Measurements from ENCODE around the gene CPT1C. TPM values are rescaled to one million over a fixed set of nuclear protein-coding genes. Genes with fewer than 3 reads are reported as not detected.

CPT1C gene
- total and polyA plus RNA-seq, 2 donors (not counting 1 experiment from before 2014, with no cell fraction given): 0.30 to 1.7 TPM

DNA sequence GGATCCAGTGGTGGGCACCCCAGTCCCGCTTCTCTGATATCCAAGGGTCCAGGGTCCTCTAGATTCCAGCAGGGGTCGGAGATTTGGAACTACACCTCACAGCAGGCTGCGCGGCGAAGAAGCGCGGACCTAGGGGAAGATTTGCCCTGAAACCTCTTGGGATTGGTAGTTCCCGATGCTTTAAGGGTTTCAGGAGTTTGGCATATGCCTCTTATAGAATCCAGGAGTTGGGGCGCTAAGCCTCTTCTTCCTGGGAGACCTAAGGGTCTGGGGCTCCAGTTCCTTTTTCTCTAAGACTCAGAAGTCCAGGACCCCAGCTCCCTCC, 24.8 kb upstream of the CPT1C start:
- ChIA-PET POLR2A (interaction anchor here (1.1 to 2.6 kb wide), 3 partner anchors 15 to 76 kb away, joined by 3 to 12 read pairs (median 8); partner anchors contain the start of genes PRR12 and RRAS), CTCF (interaction anchor here (0.7 to 1.2 kb wide), 6 partner anchors 9 to 120 kb away, joined by 3 to 5 read pairs (median 3); partner anchors contain the start of genes PRMT1 and RRAS)
- 0% methylated on average over 9 of the region's 9 CpGs for WGBS (ENCODE audit: insufficient coverage)
- peak overlapping the region; percentile 95 for H3K4me3 Mint-ChIP-seq
- no peak for DNase-seq
- Histone ChIP-seq H3K36me3 (replicated peaks in 1 of 2; ENCODE audit: control extremely low read depth in 1 of 2, control insufficient read depth in 1 of 2, extremely low read depth in 1 of 2, insufficient read depth in 2 of 2, low read length in 1 of 2) (peaks cover 3 to 19% of the 10 kb centered on the region in 2 experiments), H3K27me3 (replicated peaks in 1 of 4; ENCODE audit: control extremely low read depth in 1 of 4, control insufficient read depth in 3 of 4, insufficient read depth in 4 of 4, low read length in 3 of 4) (no peaks in the 10 kb centered on the region), H3K9me3 (ENCODE audit: control extremely low read depth in 1 of 3, control insufficient read depth in 2 of 3, insufficient read depth in 1 of 3, low read length in 2 of 3) (no peaks in the 10 kb centered on the region), H3K9ac (ENCODE audit: low read length) (peak overlapping the region; percentile 88), H3K4me1 (ENCODE audit: control insufficient read depth in 2 of 2, insufficient read depth in 2 of 2, low read length in 2 of 2) (peaks cover 16 to 30% of the 10 kb centered on the region in 2 donors), H3K79me2 (ENCODE audit: control insufficient read depth, insufficient read depth, low read length) (peaks cover 41% of the 10 kb centered on the region), H4K20me1 (ENCODE audit: control insufficient read depth, insufficient read depth, low read length, poor library complexity, severe bottlenecking) (peaks cover 39% of the 10 kb centered on the region), H2AFZ (ENCODE audit: insufficient read depth, low read depth, low read length, poor library complexity, severe bottlenecking) (peak overlapping the region; percentile 95), H3K27ac (ENCODE audit: low read length in 2 of 2) (peak overlapping the region; percentile 62 to 73), H3K4me3 (ENCODE audit: control extremely low read depth in 1 of 5, extremely low read depth in 1 of 5, insufficient read depth in 1 of 5, low read depth in 2 of 5, low read length in 4 of 5) (peak overlapping the region; percentile 71 to 99 (median 78)), H3K4me2 (replicated peaks; ENCODE audit: low read depth, low read length, poor library complexity, severe bottlenecking) (peak overlapping the region; percentile 98)
- intact Hi-C loops (cut with micrococcal nuclease): no loop called here
- H3K4me1 Mint-ChIP-seq: peaks cover 37% of the 10 kb centered on the region
- no peak for ATAC-seq (ENCODE audit: low read depth)
- no peaks in the 10 kb centered on the region for H3K9me3 Mint-ChIP-seq (ENCODE audit: insufficient read depth)
- no peaks in the 10 kb centered on the region for H3K27me3 Mint-ChIP-seq
- peak overlapping the region; percentile 94 for H3K27ac Mint-ChIP-seq
- no peak for TF ChIP-seq EZH2 (IDR thresholded peaks at IDR 0.05; ENCODE audit: borderline replicate concordance, insufficient read depth, low read depth, low read length, poor library complexity, severe bottlenecking)
- TF ChIP-seq, protein P1, sequence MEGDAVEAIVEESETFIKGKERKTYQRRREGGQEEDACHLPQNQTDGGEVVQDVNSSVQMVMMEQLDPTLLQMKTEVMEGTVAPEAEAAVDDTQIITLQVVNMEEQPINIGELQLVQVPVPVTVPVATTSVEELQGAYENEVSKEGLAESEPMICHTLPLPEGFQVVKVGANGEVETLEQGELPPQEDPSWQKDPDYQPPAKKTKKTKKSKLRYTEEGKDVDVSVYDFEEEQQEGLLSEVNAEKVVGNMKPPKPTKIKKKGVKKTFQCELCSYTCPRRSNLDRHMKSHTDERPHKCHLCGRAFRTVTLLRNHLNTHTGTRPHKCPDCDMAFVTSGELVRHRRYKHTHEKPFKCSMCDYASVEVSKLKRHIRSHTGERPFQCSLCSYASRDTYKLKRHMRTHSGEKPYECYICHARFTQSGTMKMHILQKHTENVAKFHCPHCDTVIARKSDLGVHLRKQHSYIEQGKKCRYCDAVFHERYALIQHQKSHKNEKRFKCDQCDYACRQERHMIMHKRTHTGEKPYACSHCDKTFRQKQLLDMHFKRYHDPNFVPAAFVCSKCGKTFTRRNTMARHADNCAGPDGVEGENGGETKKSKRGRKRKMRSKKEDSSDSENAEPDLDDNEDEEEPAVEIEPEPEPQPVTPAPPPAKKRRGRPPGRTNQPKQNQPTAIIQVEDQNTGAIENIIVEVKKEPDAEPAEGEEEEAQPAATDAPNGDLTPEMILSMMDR (IDR thresholded peaks at IDR 0.05): no peak

DNA sequence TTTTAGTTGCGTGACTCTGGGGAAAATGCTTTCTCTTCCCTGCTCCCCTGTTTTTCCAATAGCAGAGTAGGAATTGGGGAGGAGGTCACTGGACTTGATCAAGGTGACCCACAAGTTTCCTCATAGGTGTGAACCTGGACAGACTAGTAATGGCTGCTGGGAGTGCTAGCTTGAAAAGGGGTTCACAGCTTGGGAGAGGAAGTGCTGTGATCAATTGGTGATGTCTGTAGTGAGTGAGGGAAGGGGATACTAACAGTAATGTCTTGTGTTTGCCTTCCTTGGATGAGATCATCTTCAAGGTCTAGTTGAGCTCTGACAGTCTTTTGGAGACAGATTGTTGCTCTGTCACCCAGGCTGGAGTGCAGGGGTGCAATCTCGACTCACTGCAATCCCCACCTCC, 23.4 kb upstream of the CPT1C start:
- Mint-ChIP-seq H3K4me3 (peak overlapping the region; percentile 95), H3K9me3 (ENCODE audit: insufficient read depth) (no peaks in the 10 kb centered on the region), H3K27ac (peak overlapping the region; percentile 50), H3K4me1 (peaks cover 45% of the 10 kb centered on the region), H3K27me3 (no peaks in the 10 kb centered on the region)
- intact Hi-C loops (cut with micrococcal nuclease): no loop called here
- H3K4me3 ChIP-seq (ENCODE audit: control extremely low read depth in 1 of 5, extremely low read depth in 1 of 5, insufficient read depth in 1 of 5, low read depth in 2 of 5, low read length in 4 of 5): no peak overlapping the region
- H3K9me3 ChIP-seq (ENCODE audit: control extremely low read depth in 1 of 3, control insufficient read depth in 2 of 3, insufficient read depth in 1 of 3, low read length in 2 of 3): no peaks in the 10 kb centered on the region
- WGBS (ENCODE audit: insufficient coverage): 100% methylated on average over 1 of the region's 2 CpGs
- H3K4me1 ChIP-seq (ENCODE audit: control insufficient read depth in 2 of 2, insufficient read depth in 2 of 2, low read length in 2 of 2): peaks cover 22 to 39% of the 10 kb centered on the region in 2 donors
- H3K4me2 ChIP-seq (replicated peaks; ENCODE audit: low read depth, low read length, poor library complexity, severe bottlenecking): no peak overlapping the region
- peaks cover 3 to 6% of the 10 kb centered on the region in 2 experiments for H3K36me3 ChIP-seq (replicated peaks in 1 of 2; ENCODE audit: control extremely low read depth in 1 of 2, control insufficient read depth in 1 of 2, extremely low read depth in 1 of 2, insufficient read depth in 2 of 2, low read length in 1 of 2)
- H4K20me1 ChIP-seq (ENCODE audit: control insufficient read depth, insufficient read depth, low read length, poor library complexity, severe bottlenecking): peaks cover 25% of the 10 kb centered on the region
- ATAC-seq (ENCODE audit: low read depth) (no peak), DNase-seq (no peak)
- no peak for TF ChIP-seq EZH2 (IDR thresholded peaks at IDR 0.05; ENCODE audit: borderline replicate concordance, insufficient read depth, low read depth, low read length, poor library complexity, severe bottlenecking)
- TF ChIP-seq, protein P1 (IDR thresholded peaks at IDR 0.05): no peak
- no peaks in the 10 kb centered on the region for H3K27me3 ChIP-seq (replicated peaks in 1 of 4; ENCODE audit: control extremely low read depth in 1 of 4, control insufficient read depth in 3 of 4, insufficient read depth in 4 of 4, low read length in 3 of 4)
- ChIA-PET POLR2A (no interaction called here), CTCF (interaction anchor here (0.6 to 2.1 kb wide), 3 partner anchors 9 to 13 kb away, joined by 3 to 6 read pairs (median 3); no protein-coding TSS in a partner anchor)
- H2AFZ ChIP-seq (ENCODE audit: insufficient read depth, low read depth, low read length, poor library complexity, severe bottlenecking): no peak overlapping the region
- H3K79me2 ChIP-seq (ENCODE audit: control insufficient read depth, insufficient read depth, low read length): peaks cover 29% of the 10 kb centered on the region
- no peak overlapping the region for H3K9ac ChIP-seq (ENCODE audit: low read length)
- no peak overlapping the region for H3K27ac ChIP-seq (ENCODE audit: low read length in 2 of 2)
